H1 (cell line): Measurements from ENCODE around the gene SLC12A5. TPM values are rescaled to one million over a fixed set of nuclear protein-coding genes. Genes with fewer than 3 reads are reported as not detected.

ENCODE experiments used
- CHD7 ChIP-seq: fragments of 300-600 bp; sonication (generic); IDR thresholded peaks from 2 replicates; pipeline ENCODE4 v1.7.1; 2012; ENCODE audit warnings: low read length, moderate library complexity, mild to moderate bottlenecking, inconsistent platforms; ENCODE audit not compliant: insufficient replicate concordance
- SIN3A ChIP-seq, 2 experiments: IDR thresholded peaks in 1 of 2; conservative IDR thresholded peaks in 1 of 2; 2 replicates each; pipeline ENCODE4 v1.6.1; 2011 to 2012; ENCODE audit warnings: low read length in 2 of 2, improper control_type of control experiment in 1 of 2, low read depth in 1 of 2, mild to moderate bottlenecking in 1 of 2
- polyA plus RNA-seq, 7 experiments: library from polyadenylated mRNA; depleted of rRNA in 3 of 7; stranded (reverse) in 5 of 7; unstranded in 2 of 7; fragments of >200 nt in 5 of 7; fragments of 200-250 nt in 2 of 7; gene quantifications; 1 replicate in 5 of 7; 2 replicates in 1 of 7; 4 replicates in 1 of 7; pipeline versions ENCODE4 v1.2.1 to v1.2.3, GENCODE V29; 2011 to 2013; ENCODE audit warnings: missing spikeins in 2 of 7, mixed read lengths in 2 of 7
- total RNA-seq: library from RNA; stranded (reverse); fragmentation: NEBNext Ultra II Directional; extraction: Animal tissue kit (Norgen Biotek cat#: 25700); gene quantifications from 2 replicates; pipeline ENCODE4 v1.2.1, GENCODE V29; 2021

The SLC12A5 gene
- total and polyA plus RNA-seq, 2 of the 8 experiments (the other 6 are each of a cell fraction or from before 2014, with no cell fraction given) = 1.9 to 7.3 TPM

GRCh38 chr20:46083101-46083500, 54.1 kb downstream of the SLC12A5 start (continued):
- TF ChIP-seq CHD7 (no peak), SIN3A (conservative IDR thresholded peaks at IDR 0.05 in 1 of 2, IDR thresholded peaks at IDR 0.05 in 1 of 2; ENCODE audit: low read depth in 1 of 2, low read length in 2 of 2) (no peak)
